H1 (cell line): Measurements from ENCODE around the gene SLC1A1. TPM values are rescaled to one million over a fixed set of nuclear protein-coding genes. Genes with fewer than 3 reads are reported as not detected.

Experiments used
- CTCF ChIA-PET: fragments of 300-600 bp; sonication (Branson Sonifier 250); formaldehyde crosslinking; loops from one replicate; lab custom pipeline; 2021; ENCODE audit not compliant: partially characterized antibody; lab: Charles Lee
- POLR2A ChIA-PET: fragments of 300-600 bp; sonication (Branson Sonifier 250); formaldehyde crosslinking; loops from one replicate; lab custom pipeline; 2021; ENCODE audit warnings: inconsistent platforms; ENCODE audit not compliant: partially characterized antibody; lab: Charles Lee
- DNase-seq, 2 experiments: peaks; one replicate each; pipeline versions ENCODE4 v3.0.0 to v3.0.0-alpha.2; 2010 to 2022; ENCODE audit warnings: low spot score in 2 of 2, low read depth in 1 of 2, mixed read lengths in 1 of 2
- FAIRE-seq: peaks from 2 replicates; lab custom pipeline; 2011; peaks lifted over from hg19 to GRCh38; lab: Jason Lieb, UNC
- H2AFZ ChIP-seq: 2 replicates; pipeline ENCODE4 v1.8.1; 2012; ENCODE audit warnings: low read length, inconsistent platforms
- H2AK5ac ChIP-seq: 2 replicates; pipeline ENCODE4 v1.6.1; 2013; ENCODE audit warnings: low read depth, low read length
- H2BK120ac ChIP-seq: replicated peaks from 2 replicates; pipeline ENCODE3; 2013; ENCODE audit warnings: low read depth, low read length, inconsistent platforms
- H2BK12ac ChIP-seq: 2 replicates; pipeline ENCODE4 v1.6.1; 2013; ENCODE audit warnings: low read depth, low read length
- H2BK15ac ChIP-seq: 2 replicates; pipeline ENCODE4 v1.6.1; 2013; ENCODE audit warnings: low read length
- H2BK20ac ChIP-seq: 2 replicates; pipeline ENCODE4 v1.6.1; 2013; ENCODE audit warnings: low read length
- H2BK5ac ChIP-seq: 2 replicates; pipeline ENCODE4 v1.6.1; 2013; ENCODE audit warnings: low read depth, low read length
- H3K14ac ChIP-seq: 2 replicates; pipeline ENCODE4 v1.6.1; 2013; ENCODE audit warnings: inconsistent platforms; ENCODE audit not compliant: insufficient read length
- H3K18ac ChIP-seq: 2 replicates; pipeline ENCODE4 v1.6.1; 2013; ENCODE audit warnings: low read length; ENCODE audit errors: extremely low read depth
- H3K23ac ChIP-seq: 2 replicates; pipeline ENCODE4 v1.6.1; 2013; ENCODE audit warnings: inconsistent platforms; ENCODE audit not compliant: insufficient read length
- H3K23me2 ChIP-seq: 2 replicates; pipeline ENCODE4 v1.6.1; 2013; ENCODE audit warnings: low read depth, low read length
- H3K27ac ChIP-seq: 2 replicates; pipeline ENCODE4 v1.6.1; 2011; ENCODE audit warnings: low read depth, low read length, inconsistent platforms
- H3K27me3 ChIP-seq, 4 experiments: replicated peaks in 1 of 4; 1 replicate in 1 of 4; 2 replicates in 3 of 4; pipeline versions ENCODE4 v1.6.1 to v1.8.1; 2011 to 2013; ENCODE audit warnings: low read length in 3 of 4, mild to moderate bottlenecking in 3 of 4, inconsistent platforms in 2 of 4, mixed read lengths in 2 of 4, moderate library complexity in 1 of 4; ENCODE audit not compliant: control insufficient read depth in 3 of 4, insufficient read depth in 3 of 4; ENCODE audit errors: extremely low read depth in 1 of 4
- H3K36me3 ChIP-seq, 4 experiments: 2 replicates each; pipeline versions ENCODE4 v1.6.1 to v1.8.1; 2011 to 2013; ENCODE audit warnings: mild to moderate bottlenecking in 4 of 4, low read length in 3 of 4, moderate library complexity in 2 of 4, control low read depth in 1 of 4, inconsistent platforms in 1 of 4; ENCODE audit not compliant: insufficient read depth in 4 of 4, control insufficient read depth in 2 of 4
- H3K4ac ChIP-seq: replicated peaks from 2 replicates; pipeline ENCODE3; 2013; ENCODE audit warnings: low read length, low read depth, mixed read lengths, inconsistent platforms; ENCODE audit not compliant: insufficient read length
- H3K4me1 ChIP-seq, 4 experiments: replicated peaks in 1 of 4; 1 replicate in 1 of 4; 2 replicates in 3 of 4; pipeline versions ENCODE4 v1.6.1 to v1.8.1; 2011 to 2013; ENCODE audit warnings: low read length in 3 of 4, inconsistent platforms in 2 of 4, mixed read lengths in 1 of 4; ENCODE audit not compliant: insufficient read depth in 4 of 4, control insufficient read depth in 3 of 4
- H3K4me2 ChIP-seq, 2 experiments: 2 replicates each; pipeline versions ENCODE4 v1.6.1 to v1.8.1; 2011 to 2013; ENCODE audit warnings: low read depth in 2 of 2, low read length in 2 of 2, control low read depth in 1 of 2, inconsistent platforms in 1 of 2, mild to moderate bottlenecking in 1 of 2; ENCODE audit not compliant: insufficient read depth in 1 of 2
- H3K4me3 ChIP-seq, 4 experiments: fragments of 200-600, 300-600 bp in 1 of 4; sonication (generic), shearing (Covaris generic), sonication (Bioruptor Twin) in 1 of 4; 2 replicates each; pipeline versions ENCODE4 v1.5.1 to v1.8.1; 2011 to 2016; ENCODE audit warnings: low read length in 4 of 4, low read depth in 3 of 4, control low read depth in 2 of 4, inconsistent platforms in 2 of 4, mild to moderate bottlenecking in 2 of 4, mixed read lengths in 1 of 4, moderate library complexity in 1 of 4; ENCODE audit not compliant: insufficient read depth in 2 of 4; ENCODE audit errors: extremely low read depth in 1 of 4
- H3K56ac ChIP-seq: replicated peaks from 2 replicates; pipeline ENCODE3; 2013; ENCODE audit warnings: low read depth, mild to moderate bottlenecking, mixed read lengths, low read length, inconsistent platforms; ENCODE audit not compliant: insufficient read length
- H3K79me1 ChIP-seq: 2 replicates; pipeline ENCODE4 v1.6.1; 2013; ENCODE audit warnings: low read depth, low read length, control low read depth
- H3K79me2 ChIP-seq, 2 experiments: 2 replicates each; pipeline versions ENCODE4 v1.6.1 to v1.8.1; 2012 to 2013; ENCODE audit warnings: low read length in 2 of 2, mild to moderate bottlenecking in 2 of 2, inconsistent platforms in 1 of 2; ENCODE audit not compliant: insufficient read depth in 2 of 2, control insufficient read depth in 1 of 2
- H3K9ac ChIP-seq, 4 experiments: replicated peaks in 1 of 4; 1 replicate in 1 of 4; 2 replicates in 3 of 4; pipeline versions ENCODE4 v1.6.1 to v1.8.1; 2011 to 2013; ENCODE audit warnings: low read depth in 3 of 4, low read length in 3 of 4, control low read depth in 2 of 4, mild to moderate bottlenecking in 2 of 4, moderate library complexity in 2 of 4, inconsistent platforms in 1 of 4; ENCODE audit errors: extremely low read depth in 1 of 4
- H3K9me3 ChIP-seq, 2 experiments: 2 replicates each; pipeline versions ENCODE4 v1.6.1 to v1.8.1; 2012 to 2013; ENCODE audit warnings: mild to moderate bottlenecking in 2 of 2, moderate library complexity in 2 of 2, control low read depth in 1 of 2, inconsistent platforms in 1 of 2, low read depth in 1 of 2, low read length in 1 of 2, mixed read lengths in 1 of 2; ENCODE audit not compliant: insufficient read depth in 2 of 2
- H4K20me1 ChIP-seq, 2 experiments: replicated peaks in 1 of 2; 2 replicates each; pipeline versions ENCODE3 to v1.8.1; 2011 to 2013; ENCODE audit warnings: inconsistent platforms in 2 of 2, low read length in 2 of 2, mild to moderate bottlenecking in 1 of 2; ENCODE audit not compliant: insufficient read depth in 2 of 2, control insufficient read depth in 1 of 2
- H4K5ac ChIP-seq: 2 replicates; pipeline ENCODE4 v1.6.1; 2013; ENCODE audit warnings: low read length, low read depth, mixed read lengths, inconsistent platforms; ENCODE audit not compliant: insufficient read length
- H4K8ac ChIP-seq: 2 replicates; pipeline ENCODE4 v1.8.0; 2013; ENCODE audit warnings: mild to moderate bottlenecking, moderate library complexity, low read length, inconsistent platforms; ENCODE audit not compliant: insufficient read depth; ENCODE audit errors: extremely low read depth
- H4K91ac ChIP-seq: replicated peaks from 2 replicates; pipeline ENCODE3; 2013; ENCODE audit warnings: low read length, mixed read lengths, inconsistent platforms; ENCODE audit not compliant: insufficient read length
- BACH1 ChIP-seq: IDR thresholded peaks from 2 replicates; pipeline ENCODE4 v1.6.1; 2012; ENCODE audit warnings: low read length, improper control_type of control experiment
- CREB1 ChIP-seq: IDR thresholded peaks from 2 replicates; pipeline ENCODE4 v1.6.1; 2012; ENCODE audit warnings: inconsistent platforms
- EZH2 ChIP-seq: fragments of 200-600 bp; sonication (generic); IDR thresholded peaks from 2 replicates; pipeline ENCODE4 v1.7.1; 2012; ENCODE audit warnings: low read depth, mild to moderate bottlenecking, moderate library complexity, low read length, inconsistent platforms; ENCODE audit not compliant: severe bottlenecking
- HDAC2 ChIP-seq, 2 experiments: fragments of 300-600 bp in 1 of 2; sonication (generic) in 1 of 2; IDR thresholded peaks; 2 replicates each; pipeline ENCODE4 v1.6.1; 2011 to 2012; ENCODE audit warnings: low read depth in 2 of 2, low read length in 2 of 2, mild to moderate bottlenecking in 2 of 2, moderate library complexity in 2 of 2, borderline replicate concordance in 1 of 2, inconsistent platforms in 1 of 2
- KDM4A ChIP-seq: IDR thresholded peaks from one replicate; pipeline ENCODE4 v1.7.1; 2012; ENCODE audit warnings: low read depth, mild to moderate bottlenecking, moderate library complexity, low read length, inconsistent platforms; ENCODE audit not compliant: severe bottlenecking
- RXRA ChIP-seq: IDR thresholded peaks from 2 replicates; pipeline ENCODE4 v1.6.1; 2011; ENCODE audit warnings: low read depth, mild to moderate bottlenecking, low read length, moderate library complexity; ENCODE audit not compliant: insufficient read depth
- SIN3A ChIP-seq, 2 experiments: IDR thresholded peaks in 1 of 2; conservative IDR thresholded peaks in 1 of 2; 2 replicates each; pipeline ENCODE4 v1.6.1; 2011 to 2012; ENCODE audit warnings: low read length in 2 of 2, improper control_type of control experiment in 1 of 2, low read depth in 1 of 2, mild to moderate bottlenecking in 1 of 2
- SP4 ChIP-seq: IDR thresholded peaks from 2 replicates; pipeline ENCODE4 v1.6.1; 2012; ENCODE audit warnings: low read length, inconsistent platforms
- SUZ12 ChIP-seq: fragments of 200-600 bp; sonication (generic); IDR thresholded peaks from 2 replicates; pipeline ENCODE4 v1.6.1; 2012; ENCODE audit warnings: mild to moderate bottlenecking, inconsistent platforms, low read length, moderate library complexity, mixed read lengths
- TEAD4 ChIP-seq: IDR thresholded peaks from 2 replicates; pipeline ENCODE4 v1.6.1; 2012; ENCODE audit warnings: low read depth, low read length, inconsistent platforms, mixed read lengths
- YY1 ChIP-seq: IDR thresholded peaks from 2 replicates; pipeline ENCODE4 v1.6.1; 2011; ENCODE audit warnings: low read depth, mild to moderate bottlenecking, low read length
- ZNF274 ChIP-seq: IDR thresholded peaks from 2 replicates; pipeline ENCODE4 v1.7.0; 2012; ENCODE audit warnings: low read length, borderline replicate concordance; ENCODE audit errors: extremely low read depth
- WGBS, 2 experiments: shearing (Covaris generic) in 1 of 2; methylation state at CpG; one replicate each; pipeline versions ENCODE4 v1.1.6 to v1.1.7; 2013 to 2015; ENCODE audit warnings: low lambda C conversion rate in 2 of 2, mixed read lengths in 2 of 2, inconsistent platforms in 1 of 2, low coverage in 1 of 2, missing lambda C conversion rate in 1 of 2; ENCODE audit not compliant: insufficient replicate concordance in 2 of 2, insufficient coverage in 1 of 2, insufficient read length in 1 of 2; ENCODE audit errors: extremely low coverage in 1 of 2, missing lambda C conversion rate in 1 of 2; 5-methylcytosine and 5-hydroxymethylcytosine counted together
- polyA plus RNA-seq, 7 experiments: library from polyadenylated mRNA; depleted of rRNA in 3 of 7; stranded (reverse) in 5 of 7; unstranded in 2 of 7; fragments of >200 nt in 5 of 7; fragments of 200-250 nt in 2 of 7; gene quantifications; 1 replicate in 5 of 7; 2 replicates in 1 of 7; 4 replicates in 1 of 7; pipeline versions ENCODE4 v1.2.1 to v1.2.3, GENCODE V29; 2011 to 2013; ENCODE audit warnings: missing spikeins in 2 of 7, mixed read lengths in 2 of 7
- total RNA-seq: library from RNA; stranded (reverse); fragmentation: NEBNext Ultra II Directional; extraction: Animal tissue kit (Norgen Biotek cat#: 25700); gene quantifications from 2 replicates; pipeline ENCODE4 v1.2.1, GENCODE V29; 2021
- TF ChIP-seq, protein P1 (sequence below): IDR thresholded peaks from 2 replicates; pipeline ENCODE4 v1.6.1; 2012; ENCODE audit warnings: low read length, inconsistent platforms

Gene SLC1A1
- total and polyA plus RNA-seq, 2 of the 8 experiments (the other 6 are each of a cell fraction or from before 2014, with no cell fraction given): 4.7 to 11.7 TPM

DNA sequence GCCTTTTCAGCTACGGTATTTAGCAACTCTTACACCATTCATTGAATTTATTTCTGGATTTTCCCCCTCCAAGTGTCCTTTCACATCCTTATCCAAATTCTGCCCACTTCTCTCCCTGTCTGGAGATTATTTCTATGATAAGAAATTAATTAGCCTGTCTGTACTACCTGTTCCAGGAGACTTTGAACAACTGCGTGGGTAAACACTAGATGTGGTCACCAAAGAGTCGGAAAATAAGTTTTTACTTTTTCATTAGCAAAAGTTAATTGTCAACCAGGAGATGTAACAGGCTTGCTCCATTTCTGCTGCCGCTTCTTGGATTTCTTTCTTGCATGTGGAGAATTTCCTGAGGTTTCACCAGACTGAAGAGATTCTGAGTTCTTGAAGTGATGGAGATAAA lies 14.0 kb downstream of the SLC1A1 start:
- Histone ChIP-seq H3K9me3 (no peaks in the 10 kb centered on the region), H4K91ac (no peak overlapping the region), H3K9ac (no peak overlapping the region), H3K14ac (no peak overlapping the region), H2BK15ac (no peak overlapping the region), H3K4ac (no peak overlapping the region), H2AK5ac (no peak overlapping the region), H3K4me3 (no peak overlapping the region), H3K36me3 (no peaks in the 10 kb centered on the region), H2AFZ (no peak overlapping the region), H3K27me3 (no peaks in the 10 kb centered on the region), H3K79me2 (no peaks in the 10 kb centered on the region), H3K27ac (no peak overlapping the region), H3K23ac (no peak overlapping the region), H4K5ac (no peak overlapping the region), H4K8ac (no peak overlapping the region), H2BK12ac (no peak overlapping the region), H3K56ac (no peak overlapping the region), H2BK5ac (no peak overlapping the region), H3K4me2 (no peak overlapping the region), H2BK120ac (no peak overlapping the region), H4K20me1 (no peaks in the 10 kb centered on the region), H2BK20ac (no peak overlapping the region), H3K18ac (no peak overlapping the region), H3K79me1 (no peaks in the 10 kb centered on the region), H3K23me2 (no peaks in the 10 kb centered on the region), H3K4me1 (no peaks in the 10 kb centered on the region)
- WGBS, 2 experiments: 92% methylated on average over 4 of the region's 4 CpGs; no CpG with 5 or more reads in 1 of the 2 experiments
- FAIRE-seq: no peak
- POLR2A ChIA-PET: no interaction called here
- CTCF ChIA-PET: no interaction called here
- DNase-seq: no peak
- no peak for TF ChIP-seq KDM4A
- no peak for TF ChIP-seq SUZ12
- no peak for TF ChIP-seq RXRA
- no peak for TF ChIP-seq ZNF274
- TF ChIP-seq CREB1: no peak
- TF ChIP-seq, protein P1, sequence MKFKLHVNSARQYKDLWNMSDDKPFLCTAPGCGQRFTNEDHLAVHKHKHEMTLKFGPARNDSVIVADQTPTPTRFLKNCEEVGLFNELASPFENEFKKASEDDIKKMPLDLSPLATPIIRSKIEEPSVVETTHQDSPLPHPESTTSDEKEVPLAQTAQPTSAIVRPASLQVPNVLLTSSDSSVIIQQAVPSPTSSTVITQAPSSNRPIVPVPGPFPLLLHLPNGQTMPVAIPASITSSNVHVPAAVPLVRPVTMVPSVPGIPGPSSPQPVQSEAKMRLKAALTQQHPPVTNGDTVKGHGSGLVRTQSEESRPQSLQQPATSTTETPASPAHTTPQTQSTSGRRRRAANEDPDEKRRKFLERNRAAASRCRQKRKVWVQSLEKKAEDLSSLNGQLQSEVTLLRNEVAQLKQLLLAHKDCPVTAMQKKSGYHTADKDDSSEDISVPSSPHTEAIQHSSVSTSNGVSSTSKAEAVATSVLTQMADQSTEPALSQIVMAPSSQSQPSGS: no peak
- TF ChIP-seq HDAC2 (IDR thresholded peaks at IDR 0.05; ENCODE audit: borderline replicate concordance in 1 of 2, low read depth in 2 of 2, low read length in 2 of 2): no peak
- TF ChIP-seq BACH1: no peak
- no peak for TF ChIP-seq SIN3A (conservative IDR thresholded peaks at IDR 0.05 in 1 of 2, IDR thresholded peaks at IDR 0.05 in 1 of 2; ENCODE audit: low read depth in 1 of 2, low read length in 2 of 2)
- TF ChIP-seq EZH2: no peak
- no peak for TF ChIP-seq TEAD4
- no peak for TF ChIP-seq SP4
- no peak for TF ChIP-seq YY1
